Motor neuron (in vitro differentiated cells): Measurements from ENCODE around the gene EFNA5. TPM values are rescaled to one million over a fixed set of nuclear protein-coding genes. Genes with fewer than 3 reads are reported as not detected.

Source experiments
- ATAC-seq, 8 experiments: fragments of 200-7000 bp; cut with Tn5 transposase; replicated peaks in 6 of 8; 2 replicates each; pipeline ENCODE4 v1.8.0; 2021; ENCODE audit warnings: mild to moderate bottlenecking in 8 of 8, moderate library complexity in 8 of 8
- H3K27ac ChIP-seq, 2 donors: fragments of 250-450 bp; sonication (Bioruptor Pico); 2 replicates each; pipeline ENCODE4 v1.9.0; 2021; ENCODE audit warnings: antibody characterized with exemption in 2 of 2, mild to moderate bottlenecking in 2 of 2, moderate library complexity in 1 of 2
- H3K4me1 ChIP-seq, 2 donors: fragments of 250-450 bp; sonication (Bioruptor Pico); replicated peaks in 1 of 2; 2 replicates each; pipeline ENCODE4 v1.6.1; 2021; ENCODE audit warnings: antibody characterized with exemption in 2 of 2, mild to moderate bottlenecking in 2 of 2, moderate library complexity in 1 of 2
- H3K4me3 ChIP-seq, 5 donors: fragments of 250-450 bp; sonication (Bioruptor Pico); 2 replicates each; pipeline ENCODE4 v1.9.0; 2021; ENCODE audit warnings: antibody characterized with exemption in 5 of 5, mild to moderate bottlenecking in 5 of 5, moderate library complexity in 4 of 5
- WGBS, 10 experiments: fragments of 450-650 bp; shearing (Covaris generic); methylation state at CpG; one replicate each; pipeline ENCODE4 v1.0.0; 2022; 5-methylcytosine and 5-hydroxymethylcytosine counted together
- in situ Hi-C, 9 experiments: fragments of 400-800 bp; cut with MboI; loops; one replicate each; pipeline ENCODE4 v1.15.0; 2021; ENCODE audit warnings: low sequenced_read_pairs in 9 of 9, low pct_unique_long_range_greater_than_20kb in 2 of 9; ENCODE audit not compliant: unreplicated experiment in 9 of 9
- total RNA-seq, 8 experiments: library from RNA; unstranded; fragments of 300-600 nt; gene quantifications; 2 replicates each; pipeline versions ENCODE4 v1.2.3 to v1.2.4, GENCODE V29; 2022

The EFNA5 gene
- total RNA-seq, 8 experiments from 2014 or later = 8.5 to 88.6 (median 10.5) TPM

DNA sequence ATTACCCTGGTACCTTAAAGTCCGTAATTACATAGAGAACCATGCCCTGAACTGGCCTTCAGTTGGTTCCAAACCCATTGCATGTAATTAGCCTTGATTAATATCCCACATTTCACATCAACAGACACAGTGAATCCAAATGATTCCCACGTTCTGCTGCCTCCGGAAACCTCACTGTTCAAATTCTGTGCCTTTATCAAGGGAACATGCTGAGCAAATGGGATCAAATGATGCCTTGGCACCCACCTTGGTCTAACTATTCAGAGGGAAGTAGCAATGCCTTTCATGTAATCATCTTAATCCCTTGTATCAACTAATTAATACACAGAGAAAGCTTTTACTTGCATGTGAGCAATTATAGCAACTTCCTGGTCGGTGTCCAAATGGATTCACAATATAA lies 100.6 kb downstream of the EFNA5 start:
- Histone ChIP-seq H3K27ac (no peak overlapping the region), H3K4me1 (peaks cover 22 to 35% of the 10 kb centered on the region in 2 donors), H3K4me3 (no peak overlapping the region)
- in situ Hi-C loops = no loop called here
- ATAC-seq = no peak
- WGBS, 10 experiments = 71 to 94% (median 84%) methylated on average over 1 to 4 of the region's 4 CpGs; no CpG with 5 or more reads in 2 of the 10 experiments

DNA sequence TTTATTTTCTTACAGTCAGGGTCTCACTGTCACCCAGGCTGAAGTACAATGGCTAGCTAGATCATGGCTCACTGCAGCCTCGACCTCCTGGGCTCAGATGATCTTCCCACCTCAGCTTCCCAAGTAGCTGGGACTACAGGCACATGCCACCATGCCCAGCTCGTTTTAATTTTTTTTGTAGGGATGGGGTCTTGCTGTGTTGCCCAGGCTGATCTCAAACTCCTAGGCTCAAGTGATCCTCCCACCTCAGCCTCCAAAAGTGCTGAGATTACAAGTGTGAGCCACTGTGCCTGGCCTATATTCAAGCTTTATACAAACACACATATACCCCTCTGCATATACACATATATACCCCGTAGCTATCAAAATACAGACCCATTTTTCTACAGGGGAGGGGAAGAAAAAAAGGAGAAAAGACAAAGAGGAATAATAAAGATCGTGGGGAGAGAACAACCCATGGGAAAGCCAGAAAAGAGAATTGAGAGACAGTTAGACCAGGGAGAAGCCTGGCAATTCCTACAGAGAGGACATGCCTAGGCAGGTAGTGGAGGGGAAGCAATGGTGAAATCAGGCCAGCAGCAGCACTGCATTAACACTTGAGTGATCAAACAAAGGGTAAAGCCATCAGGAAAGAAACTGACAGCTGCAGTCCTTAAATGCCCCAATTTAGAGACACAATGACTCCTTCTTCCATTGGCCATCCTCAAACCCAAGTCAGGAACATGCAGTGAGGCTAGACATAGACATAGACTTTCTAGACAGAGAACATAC lies 102.7 kb downstream of the EFNA5 start:
- Histone ChIP-seq H3K4me1 (peaks cover 22 to 35% of the 10 kb centered on the region in 2 donors), H3K4me3 (no peak overlapping the region), H3K27ac (no peak overlapping the region)
- ATAC-seq = no peak
- in situ Hi-C loops = no loop called here
- 29 to 100% (median 85%) methylated on average over 1 to 4 of the region's 4 CpGs for WGBS, 10 experiments

DNA sequence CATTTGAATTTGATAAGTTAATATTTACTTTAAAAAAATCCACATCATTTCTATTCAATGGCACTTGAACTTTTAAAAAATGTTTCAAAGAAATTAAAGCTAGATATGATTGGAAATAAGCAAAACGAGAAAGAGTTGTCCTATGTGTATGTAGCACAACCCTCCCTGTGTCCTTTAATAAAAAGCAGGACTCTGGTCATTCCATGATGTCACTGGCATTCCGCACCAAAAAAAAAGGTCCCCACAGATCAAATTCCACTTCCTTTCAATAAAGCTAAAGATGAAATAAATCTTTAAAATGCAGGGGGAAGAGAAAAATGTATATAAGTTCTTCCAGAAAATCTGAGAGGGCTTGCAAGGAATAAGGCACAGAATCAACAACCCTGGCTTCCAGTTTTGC lies 103.8 kb downstream of the EFNA5 start:
- in situ Hi-C loops = no loop called here
- Histone ChIP-seq H3K27ac (no peak overlapping the region), H3K4me1 (peaks cover 22 to 32% of the 10 kb centered on the region in 2 donors), H3K4me3 (no peak overlapping the region)
- WGBS, 10 experiments = 50 to 100% (median 80%) methylated on average over 1 to 2 of the region's 2 CpGs; no CpG with 5 or more reads in 1 of the 10 experiments
- ATAC-seq = no peak

DNA sequence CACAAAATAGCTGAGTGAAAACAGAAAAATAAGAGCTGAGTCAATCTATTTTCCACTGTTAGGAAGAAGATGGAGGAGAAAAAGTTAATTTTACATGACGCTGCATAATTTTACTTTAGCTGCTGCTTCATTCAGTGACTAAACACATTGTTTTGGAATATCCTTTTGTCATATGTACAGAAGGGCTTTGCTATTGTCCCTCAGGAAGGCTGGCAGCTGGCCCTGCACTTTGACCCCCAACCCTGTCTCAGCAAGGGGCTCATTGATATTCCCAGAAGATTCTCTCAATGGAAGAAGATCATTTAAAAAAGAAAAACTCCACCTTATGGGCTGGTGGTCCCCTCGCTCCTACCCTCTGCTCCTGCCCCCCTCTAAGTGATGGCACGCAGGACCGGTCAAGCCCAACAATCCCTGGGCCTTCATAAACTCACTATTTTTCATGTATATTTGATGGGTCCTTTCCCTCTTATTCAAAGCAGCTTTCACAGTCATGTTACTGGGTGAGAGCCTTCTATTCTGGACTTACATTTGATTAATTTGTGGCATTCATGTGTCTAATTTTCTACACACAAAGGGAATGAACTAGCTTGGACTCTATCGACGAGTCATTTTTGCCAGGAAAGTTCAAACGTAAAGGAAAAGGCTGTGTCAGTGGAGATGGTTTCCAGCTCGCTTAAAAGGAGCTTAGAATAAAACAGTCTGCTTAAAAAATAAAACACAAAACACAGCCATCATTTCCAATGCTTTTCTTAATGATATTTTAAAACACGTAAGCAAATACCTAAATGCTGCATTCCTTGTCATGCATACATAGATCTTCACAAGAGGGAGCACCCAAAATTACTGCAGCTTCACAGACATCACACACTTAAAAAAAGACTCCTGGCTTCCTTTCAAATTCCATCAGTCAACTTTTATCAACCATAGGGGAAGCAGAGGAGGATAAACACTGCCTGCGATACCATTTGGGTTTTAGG lies 104.7 kb downstream of the EFNA5 start:
- WGBS, 10 experiments = 8 to 84% (median 19%) methylated on average over 2 to 10 of the region's 10 CpGs
- H3K4me3 ChIP-seq = no peak overlapping the region
- peaks cover 16 to 24% of the 10 kb centered on the region in 2 donors for H3K4me1 ChIP-seq
- H3K27ac ChIP-seq = no peak overlapping the region
- in situ Hi-C loops = no loop called here
- ATAC-seq = peak in 5 of 8 experiments; percentile 71 to 93 (median 81)

DNA sequence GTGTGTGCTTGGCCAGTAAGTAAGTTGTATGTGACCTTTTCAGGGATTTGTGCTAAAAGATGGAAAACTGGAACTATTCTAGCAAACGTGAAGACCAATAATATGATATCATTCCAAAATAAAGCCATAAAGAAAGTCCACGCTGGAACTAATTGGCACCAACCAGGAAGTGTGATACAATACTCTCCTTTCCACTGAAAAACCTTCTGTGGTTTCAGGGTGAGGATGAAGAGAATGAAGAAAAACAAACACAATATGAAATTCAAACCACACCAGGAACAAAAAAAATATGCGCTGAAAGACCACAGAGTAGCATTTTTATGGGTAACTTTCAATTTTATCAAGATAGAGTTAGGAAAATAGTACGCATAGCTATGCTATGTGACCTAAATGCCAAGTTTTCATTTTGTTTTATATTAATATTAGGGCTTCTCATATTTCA lies 105.8 kb downstream of the EFNA5 start:
- no peak for ATAC-seq
- 22 to 100% (median 83%) methylated on average over 1 to 4 of the region's 4 CpGs; no CpG with 5 or more reads in 1 of the 10 experiments for WGBS, 10 experiments
- in situ Hi-C loops = no loop called here
- Histone ChIP-seq H3K4me3 (no peak overlapping the region), H3K4me1 (peaks cover 12 to 20% of the 10 kb centered on the region in 2 donors), H3K27ac (no peak overlapping the region)

DNA sequence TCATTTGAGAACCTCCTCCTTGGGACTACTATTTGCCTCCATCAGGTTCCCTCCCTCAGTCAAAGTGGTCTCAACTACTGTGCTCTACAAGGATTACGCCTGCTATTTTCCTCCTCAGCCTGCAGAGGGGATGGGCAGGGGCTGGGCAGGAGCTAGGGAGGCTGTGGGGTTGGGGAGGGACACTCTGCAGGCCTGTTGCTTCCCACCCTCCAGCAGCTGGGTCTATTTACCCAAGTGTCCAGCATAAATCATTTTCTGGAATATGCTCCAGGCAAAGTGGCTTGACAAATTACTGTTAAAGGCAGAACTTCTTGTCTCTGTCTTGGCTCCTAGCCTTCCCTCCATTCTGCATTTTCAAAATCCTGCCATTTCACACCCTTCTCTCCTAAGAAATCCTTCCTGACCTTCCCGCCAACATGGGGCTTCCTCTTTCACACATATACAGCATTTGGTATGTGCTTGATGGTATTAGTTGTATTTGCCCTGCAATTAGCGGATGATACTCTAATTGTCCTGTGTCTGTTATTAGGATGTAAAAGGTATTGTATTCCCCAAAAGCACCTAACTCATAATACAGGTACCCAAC lies 106.7 kb downstream of the EFNA5 start:
- Histone ChIP-seq H3K4me1 (peaks cover 12 to 25% of the 10 kb centered on the region in 2 donors), H3K27ac (no peak overlapping the region), H3K4me3 (no peak overlapping the region)
- WGBS, 10 experiments = 80 to 100% (median 100%) methylated on average over 1 to 2 of the region's 3 CpGs; no CpG with 5 or more reads in 3 of the 10 experiments
- peak in 5 of 8 experiments; percentile 19 to 97 (median 95) for ATAC-seq
- in situ Hi-C loops = no loop called here

DNA sequence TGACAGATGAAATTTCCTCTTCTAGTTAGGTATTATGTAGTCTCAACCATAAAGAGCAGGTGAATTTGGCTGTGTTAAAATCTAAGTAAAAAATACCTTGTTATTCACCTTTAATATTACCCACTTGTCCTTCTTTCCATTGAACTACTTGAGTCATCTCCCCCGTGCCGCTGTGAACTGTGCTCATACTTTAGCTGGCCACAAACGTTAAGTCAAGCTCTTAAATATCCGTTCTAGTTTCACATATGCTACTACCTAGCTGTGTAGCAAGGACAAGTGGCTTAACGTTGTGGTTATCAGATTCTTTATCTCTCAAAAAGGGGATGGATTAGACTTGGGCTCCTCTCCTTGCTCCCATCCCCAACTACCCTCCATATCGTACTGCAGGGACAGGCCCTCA lies 110.4 kb downstream of the EFNA5 start:
- no peak for ATAC-seq
- in situ Hi-C loops = no loop called here
- Histone ChIP-seq H3K4me3 (no peak overlapping the region), H3K27ac (no peak overlapping the region), H3K4me1 (peaks cover 0 to 19% of the 10 kb centered on the region in 2 donors)
- WGBS, 10 experiments = 76 to 100% (median 94%) methylated on average over 2 to 6 of the region's 6 CpGs; no CpG with 5 or more reads in 1 of the 10 experiments

DNA sequence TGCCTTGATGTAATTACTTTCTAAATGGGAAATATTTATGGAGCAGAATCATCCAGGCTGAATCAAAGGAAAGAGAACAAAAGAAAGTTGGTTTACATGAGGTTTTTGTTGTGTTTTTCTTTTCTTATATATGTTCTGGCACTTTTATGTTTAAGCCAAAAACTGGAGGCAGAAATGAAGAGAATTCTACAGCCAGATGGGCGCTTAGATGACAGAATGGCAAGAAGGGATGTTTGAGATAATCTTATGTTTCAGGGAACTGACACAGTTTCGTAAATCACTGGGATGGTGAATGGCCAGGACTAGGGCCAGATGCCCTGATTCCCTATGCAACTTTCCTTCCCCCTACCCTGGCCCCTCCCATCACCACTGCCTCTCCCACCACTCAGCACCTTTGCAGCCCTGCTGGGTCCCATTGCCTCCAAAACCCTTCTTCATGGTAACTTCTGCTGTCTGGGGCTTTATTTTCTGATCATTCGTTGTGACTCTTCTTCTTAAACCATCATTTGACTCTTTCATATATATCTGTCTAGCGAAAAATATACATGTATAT lies 111.8 kb downstream of the EFNA5 start:
- H3K27ac ChIP-seq = no peak overlapping the region
- 64 to 90% (median 80%) methylated on average over 1 to 4 of the region's 4 CpGs; no CpG with 5 or more reads in 1 of the 10 experiments for WGBS, 10 experiments
- peaks cover 0 to 19% of the 10 kb centered on the region in 2 donors for H3K4me1 ChIP-seq
- in situ Hi-C loops = no loop called here
- peak in 1 of 8 experiments; percentile 21 for ATAC-seq
- no peak overlapping the region for H3K4me3 ChIP-seq

DNA sequence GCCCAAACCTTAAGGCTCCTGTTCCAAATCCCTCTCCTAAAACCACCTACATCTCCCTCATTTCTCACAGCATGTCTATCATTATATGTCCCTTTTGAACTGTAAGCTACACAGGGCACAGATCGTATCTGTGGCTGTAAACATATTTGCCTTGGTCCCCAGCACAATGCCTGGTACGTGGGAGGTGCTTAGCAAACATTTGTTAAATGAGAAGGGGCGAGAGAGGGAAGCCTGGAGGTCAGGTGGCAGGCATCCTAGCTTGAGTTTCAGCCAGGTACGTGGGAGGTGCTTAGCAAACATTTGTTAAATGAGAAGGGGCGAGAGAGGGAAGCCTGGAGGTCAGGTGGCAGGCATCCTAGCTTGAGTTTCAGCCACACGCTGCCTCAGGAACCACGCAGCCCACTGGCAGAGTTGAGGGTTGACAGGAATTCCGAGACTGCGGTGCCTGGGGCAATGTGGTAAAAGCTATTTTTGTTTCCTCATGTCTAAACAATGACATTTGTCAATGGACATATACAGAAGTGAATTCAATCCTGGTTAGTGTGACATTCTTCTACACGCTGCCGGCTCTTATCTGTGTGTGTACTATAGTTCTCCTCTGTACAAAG lies 113.6 kb downstream of the EFNA5 start:
- no peak overlapping the region for H3K4me3 ChIP-seq
- ATAC-seq = peak in 4 of 8 experiments; percentile 35 to 77 (median 48)
- in situ Hi-C loops = no loop called here
- peaks cover 3 to 33% of the 10 kb centered on the region in 2 donors for H3K4me1 ChIP-seq
- no peak overlapping the region for H3K27ac ChIP-seq
- 0 to 100% (median 84%) methylated on average over 1 to 10 of the region's 11 CpGs for WGBS, 10 experiments

DNA sequence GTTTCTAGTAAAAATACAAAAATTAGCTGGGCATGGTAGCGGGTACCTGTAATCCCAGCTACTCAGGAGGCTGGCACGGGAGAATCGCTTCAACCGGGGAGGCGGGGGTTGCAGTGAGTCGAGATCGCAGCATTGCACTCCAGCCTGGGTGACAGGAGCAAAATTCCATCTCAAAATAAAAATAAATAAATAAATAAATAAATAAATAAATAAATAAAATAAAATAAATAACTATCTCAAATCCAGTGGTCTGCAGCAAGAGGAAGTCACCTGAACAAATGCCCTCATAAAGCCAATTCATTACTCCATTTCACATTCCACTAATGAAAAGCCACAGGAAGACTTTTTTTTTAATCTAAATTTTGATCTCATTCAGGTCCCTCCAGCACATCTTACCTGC lies 114.2 kb downstream of the EFNA5 start:
- peaks cover 3 to 36% of the 10 kb centered on the region in 2 donors for H3K4me1 ChIP-seq
- H3K4me3 ChIP-seq = no peak overlapping the region
- WGBS, 10 experiments = 89 to 100% (median 97%) methylated on average over 1 to 7 of the region's 7 CpGs; no CpG with 5 or more reads in 1 of the 10 experiments
- in situ Hi-C loops = no loop called here
- no peak for ATAC-seq
- H3K27ac ChIP-seq = no peak overlapping the region

DNA sequence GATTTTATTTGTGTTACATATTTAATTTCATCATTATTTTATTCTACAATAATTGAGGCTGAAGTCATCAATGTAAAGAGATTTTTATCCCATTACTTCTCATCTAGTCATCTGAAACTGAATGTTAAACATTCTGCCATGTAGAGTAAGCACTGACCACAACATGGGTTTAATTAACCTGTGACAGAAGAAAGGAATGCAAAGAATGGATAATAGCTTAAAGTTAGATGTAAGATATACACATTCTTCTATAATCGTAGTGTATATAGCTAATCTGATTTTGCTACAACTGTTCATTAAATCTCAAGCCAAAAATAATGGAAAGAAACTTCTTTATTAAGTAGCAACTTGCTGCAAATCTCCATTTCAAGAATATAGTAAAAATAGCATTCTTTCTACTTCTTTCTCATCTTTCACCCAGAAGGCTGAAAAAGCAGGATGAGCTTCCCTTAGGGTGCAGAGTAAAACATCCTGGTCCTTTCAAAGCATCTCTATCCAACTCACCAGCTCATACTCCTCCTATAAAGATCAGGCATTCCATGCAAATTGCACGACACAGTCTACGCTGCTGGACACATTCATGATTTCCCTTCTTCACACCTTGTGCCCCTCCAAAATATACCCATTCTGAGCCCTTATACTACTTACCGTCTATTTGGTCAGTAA lies 115.2 kb downstream of the EFNA5 start:
- in situ Hi-C loops = no loop called here
- whole genome bisulfite sequencing, 10 experiments = 47 to 100% (median 83%) methylated on average over 1 to 4 of the region's 4 CpGs
- Histone ChIP-seq H3K4me1 (peaks cover 3 to 44% of the 10 kb centered on the region in 2 donors), H3K27ac (no peak overlapping the region), H3K4me3 (no peak overlapping the region)
- no peak for ATAC-seq
